HepG2 (cell line): ENCODE data around the gene GRK3.

ENCODE experiments used
- CHD2 ChIP-seq: IDR thresholded peaks from 2 replicates; pipeline ENCODE4 v1.6.1; 2011; ENCODE audit warnings: low read depth, low read length, improper control_type of control experiment
- ERF ChIP-seq: IDR thresholded peaks from 2 replicates; pipeline ENCODE4 v1.6.1; 2018; ENCODE audit warnings: missing biosample characterization, missing genetic modification reagents
- HOXD1 ChIP-seq: sonication (generic); formaldehyde crosslinking; IDR thresholded peaks from 2 replicates; pipeline ENCODE4 v1.5.0; 2020; ENCODE audit warnings: missing genetic modification reagents
- ZNF563 ChIP-seq: sonication (generic); formaldehyde crosslinking; IDR thresholded peaks from 2 replicates; pipeline ENCODE4 v1.8.0; 2022; ENCODE audit warnings: mild to moderate bottlenecking, moderate library complexity, missing genetic modification reagents

DNA sequence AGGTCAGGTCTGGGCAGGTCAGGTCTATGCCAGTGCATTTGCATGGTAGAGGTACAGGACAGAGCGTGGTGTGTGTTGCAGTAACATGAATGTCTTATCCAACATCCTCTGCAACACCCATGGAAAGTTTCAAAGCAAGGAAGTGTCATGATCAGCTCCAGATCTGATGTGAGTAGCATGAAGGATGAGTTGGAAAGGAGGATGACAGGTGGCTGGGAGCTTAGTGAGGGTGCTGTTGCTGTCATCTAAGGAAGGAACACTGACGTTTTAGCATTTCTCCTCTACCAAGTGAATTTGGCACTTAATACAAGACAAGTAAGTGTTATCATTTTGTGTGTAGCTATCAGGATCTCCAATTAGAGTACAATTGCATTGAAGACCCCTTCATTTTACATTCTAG, 65.1 kb downstream of the GRK3 start:
- TF ChIP-seq ZNF563 (CRISPR knock-in tag) = no peak
- no peak for TF ChIP-seq CHD2
- TF ChIP-seq ERF (CRISPR knock-in tag) = no peak
- TF ChIP-seq HOXD1 (CRISPR knock-in tag) = no peak
